MM.1S (cell line): ENCODE measurements around the gene LHFPL4.

Experiments used
- DNase-seq: peaks from one replicate; pipeline ENCODE4 v3.0.0-alpha.2; 2015
- H2AFZ ChIP-seq: fragments of 300-600 bp; sonication (generic); 2 replicates; pipeline ENCODE4 v1.6.0; 2016; ENCODE audit warnings: antibody characterized with exemption, low read length
- H3F3A ChIP-seq: fragments of 300-600 bp; sonication (generic); 2 replicates; pipeline ENCODE4 v1.6.1; 2016; ENCODE audit warnings: mild to moderate bottlenecking, antibody characterized with exemption, low read length, moderate library complexity, mixed read lengths; ENCODE audit not compliant: insufficient read depth
- H3K27ac ChIP-seq: fragments of 300-600 bp; sonication (generic); 2 replicates; pipeline ENCODE4 v1.5.1; 2016; ENCODE audit warnings: mild to moderate bottlenecking, low read length
- H3K27me3 ChIP-seq: fragments of 300-600 bp; sonication (generic); replicated peaks from 2 replicates; pipeline ENCODE4 v1.6.0; 2016; ENCODE audit warnings: low read length; ENCODE audit not compliant: insufficient read depth
- H3K36me3 ChIP-seq: fragments of 300-600 bp; sonication (generic); replicated peaks from 2 replicates; pipeline ENCODE4 v1.6.1; 2016; ENCODE audit warnings: mild to moderate bottlenecking, low read length, mixed read lengths; ENCODE audit not compliant: insufficient read depth
- H3K4me1 ChIP-seq: fragments of 300-600 bp; sonication (generic); 2 replicates; pipeline ENCODE4 v1.6.1; 2016; ENCODE audit warnings: low read length, mixed read lengths
- H3K4me2 ChIP-seq: fragments of 300-600 bp; sonication (generic); 2 replicates; pipeline ENCODE4 v1.6.0; 2016; ENCODE audit warnings: low read depth, low read length
- H3K4me3 ChIP-seq: fragments of 300-600 bp; sonication (generic); 2 replicates; pipeline ENCODE4 v1.5.1; 2016; ENCODE audit warnings: low read length, mixed read lengths
- H3K79me2 ChIP-seq: fragments of 300-600 bp; sonication (generic); 2 replicates; pipeline ENCODE4 v1.6.1; 2016; ENCODE audit warnings: mixed run types, low read length, mixed read lengths
- H3K9ac ChIP-seq: fragments of 300-600 bp; sonication (generic); 2 replicates; pipeline ENCODE4 v1.6.1; 2016; ENCODE audit warnings: low read length, mixed read lengths
- H3K9me2 ChIP-seq: fragments of 300-600 bp; sonication (generic); replicated peaks from 2 replicates; pipeline ENCODE4 v1.6.1; 2016; ENCODE audit warnings: mild to moderate bottlenecking, low read length, mixed read lengths; ENCODE audit not compliant: insufficient read depth
- H3K9me3 ChIP-seq: fragments of 300-600 bp; sonication (generic); replicated peaks from 2 replicates; pipeline ENCODE4 v1.6.1; 2016; ENCODE audit warnings: mild to moderate bottlenecking, low read length, mixed read lengths; ENCODE audit not compliant: insufficient read depth
- H4K20me1 ChIP-seq: fragments of 300-600 bp; sonication (generic); 2 replicates; pipeline ENCODE4 v1.6.1; 2016; ENCODE audit warnings: mild to moderate bottlenecking, low read length, moderate library complexity, mixed read lengths; ENCODE audit not compliant: insufficient read depth
- CTCF ChIP-seq: fragments of 300-600 bp; sonication (generic); IDR thresholded peaks from 2 replicates; pipeline ENCODE4 v1.5.1; 2016; ENCODE audit warnings: antibody characterized with exemption, low read length, mixed read lengths
- EZH2 ChIP-seq: fragments of 300-600 bp; sonication (generic); optimal IDR thresholded peaks from 2 replicates; pipeline ENCODE3; 2017; ENCODE audit warnings: low read depth, mild to moderate bottlenecking, antibody characterized with exemption, low read length, mixed read lengths
- EZH2phosphoT487 ChIP-seq: fragments of 300-600 bp; sonication (generic); IDR thresholded peaks from 2 replicates; pipeline ENCODE4 v1.6.1; 2018; ENCODE audit warnings: antibody characterized with exemption, low read length

The LHFPL4 gene

GRCh38 chr3:9536212-9536611 lies 17.4 kb downstream of the LHFPL4 start:
- Histone ChIP-seq H3K4me3 (no peak overlapping the region), H3K9me3 (no peaks in the 10 kb centered on the region), H3K4me2 (no peak overlapping the region), H3K36me3 (no peaks in the 10 kb centered on the region), H3F3A (no peaks in the 10 kb centered on the region), H3K79me2 (no peaks in the 10 kb centered on the region), H3K4me1 (no peaks in the 10 kb centered on the region), H3K9ac (no peak overlapping the region), H3K9me2 (no peaks in the 10 kb centered on the region), H4K20me1 (no peaks in the 10 kb centered on the region), H2AFZ (no peak overlapping the region), H3K27me3 (no peaks in the 10 kb centered on the region), H3K27ac (no peak overlapping the region)
- DNase-seq = no peak
- no peak for TF ChIP-seq EZH2phosphoT487
- TF ChIP-seq CTCF = no peak
- TF ChIP-seq EZH2 = no peak

DNA sequence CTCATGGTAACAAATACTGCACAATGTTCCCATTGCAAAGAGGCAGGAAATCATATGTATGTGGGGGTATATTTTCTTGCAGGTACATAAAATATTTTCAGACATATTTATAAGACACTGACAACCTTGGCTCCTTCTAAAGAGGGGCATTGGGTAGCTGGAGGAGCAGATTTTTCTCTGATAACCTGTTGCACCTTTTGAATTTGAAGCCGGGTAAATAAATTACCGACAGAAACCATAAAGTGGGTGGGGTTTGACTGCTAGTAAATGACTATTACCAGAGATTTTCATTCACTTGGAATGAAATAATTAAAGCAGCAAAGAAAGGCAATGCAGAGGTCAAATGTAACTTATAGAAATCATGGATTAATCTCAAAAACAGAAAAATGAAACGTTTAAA lies 19.2 kb downstream of the LHFPL4 start:
- Histone ChIP-seq H3K9me3 (no peaks in the 10 kb centered on the region), H3F3A (no peaks in the 10 kb centered on the region), H3K36me3 (no peaks in the 10 kb centered on the region), H4K20me1 (no peaks in the 10 kb centered on the region), H3K4me1 (no peaks in the 10 kb centered on the region), H3K27ac (no peak overlapping the region), H3K9me2 (no peaks in the 10 kb centered on the region), H3K27me3 (no peaks in the 10 kb centered on the region), H3K4me2 (no peak overlapping the region), H3K4me3 (no peak overlapping the region), H3K9ac (no peak overlapping the region), H2AFZ (no peak overlapping the region), H3K79me2 (no peaks in the 10 kb centered on the region)
- DNase-seq = no peak
- no peak for TF ChIP-seq EZH2phosphoT487
- TF ChIP-seq EZH2 = no peak
- no peak for TF ChIP-seq CTCF

GRCh38 chr3:9525078-9525477 lies 28.5 kb downstream of the LHFPL4 start:
- no peak overlapping the region for H2AFZ ChIP-seq
- H3K4me3 ChIP-seq = no peak overlapping the region
- TF ChIP-seq CTCF (no peak), EZH2 (no peak), EZH2phosphoT487 (no peak)
- H3K9ac ChIP-seq = no peak overlapping the region
- no peaks in the 10 kb centered on the region for H3K79me2 ChIP-seq
- H3F3A ChIP-seq = no peaks in the 10 kb centered on the region
- H3K36me3 ChIP-seq = no peaks in the 10 kb centered on the region
- H3K4me2 ChIP-seq = no peak overlapping the region
- no peaks in the 10 kb centered on the region for H4K20me1 ChIP-seq
- H3K9me2 ChIP-seq = no peaks in the 10 kb centered on the region
- H3K27me3 ChIP-seq = no peaks in the 10 kb centered on the region
- no peak overlapping the region for H3K27ac ChIP-seq
- DNase-seq = no peak
- H3K9me3 ChIP-seq = no peaks in the 10 kb centered on the region
- H3K4me1 ChIP-seq = no peaks in the 10 kb centered on the region
